Loucy (cell line): Measurements from ENCODE around the gene LIN37.

Source experiments
- CTCF ChIP-seq: fragments of 200-600 bp; sonication (generic); conservative IDR thresholded peaks from 2 replicates; pipeline ENCODE4 v1.5.1; 2014; ENCODE audit warnings: mild to moderate bottlenecking, antibody characterized with exemption, low read length
- EZH2phosphoT487 ChIP-seq: fragments of 200-600 bp; IDR thresholded peaks from 2 replicates; pipeline ENCODE4 v1.6.1; 2018; ENCODE audit warnings: antibody characterized with exemption, mild to moderate bottlenecking, moderate library complexity, borderline replicate concordance

GRCh38 chr19:35757231-35757748 is 8.9 kb downstream of the LIN37 start:
- TF ChIP-seq CTCF (no peak), EZH2phosphoT487 (no peak)
